ENCODE measurements around the gene GPR32.

GPR32 gene

DNA sequence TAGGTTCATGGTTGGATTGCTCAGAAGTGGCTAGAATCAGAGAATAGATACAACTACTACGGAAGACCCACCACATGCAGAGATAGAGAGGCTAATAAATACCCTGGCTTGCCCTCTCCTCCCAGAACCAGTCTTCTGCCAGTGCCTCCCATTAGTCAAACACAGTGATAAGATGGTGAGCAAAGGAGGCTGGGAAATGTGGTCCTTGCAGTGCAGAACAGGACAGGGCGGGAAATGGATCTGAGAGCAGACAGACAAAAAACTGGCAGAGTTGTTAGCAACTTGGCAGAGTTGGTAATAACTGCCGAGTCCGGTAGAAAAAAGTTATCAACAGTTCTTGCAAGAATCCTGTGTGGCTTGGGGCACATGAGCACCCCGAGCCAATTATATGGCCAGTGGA, 44.6 kb downstream of the GPR32 start:
- TF ChIP-seq, protein P1, sequence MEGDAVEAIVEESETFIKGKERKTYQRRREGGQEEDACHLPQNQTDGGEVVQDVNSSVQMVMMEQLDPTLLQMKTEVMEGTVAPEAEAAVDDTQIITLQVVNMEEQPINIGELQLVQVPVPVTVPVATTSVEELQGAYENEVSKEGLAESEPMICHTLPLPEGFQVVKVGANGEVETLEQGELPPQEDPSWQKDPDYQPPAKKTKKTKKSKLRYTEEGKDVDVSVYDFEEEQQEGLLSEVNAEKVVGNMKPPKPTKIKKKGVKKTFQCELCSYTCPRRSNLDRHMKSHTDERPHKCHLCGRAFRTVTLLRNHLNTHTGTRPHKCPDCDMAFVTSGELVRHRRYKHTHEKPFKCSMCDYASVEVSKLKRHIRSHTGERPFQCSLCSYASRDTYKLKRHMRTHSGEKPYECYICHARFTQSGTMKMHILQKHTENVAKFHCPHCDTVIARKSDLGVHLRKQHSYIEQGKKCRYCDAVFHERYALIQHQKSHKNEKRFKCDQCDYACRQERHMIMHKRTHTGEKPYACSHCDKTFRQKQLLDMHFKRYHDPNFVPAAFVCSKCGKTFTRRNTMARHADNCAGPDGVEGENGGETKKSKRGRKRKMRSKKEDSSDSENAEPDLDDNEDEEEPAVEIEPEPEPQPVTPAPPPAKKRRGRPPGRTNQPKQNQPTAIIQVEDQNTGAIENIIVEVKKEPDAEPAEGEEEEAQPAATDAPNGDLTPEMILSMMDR (conservative IDR thresholded peaks at IDR 0.05; ENCODE audit: low read length): no peak
- no peak overlapping the region for H3K4me3 ChIP-seq (ENCODE audit: low read length)
- DNase-seq (ENCODE audit: low read depth): no peak

GRCh38 chr19:50815439-50815838, 45.2 kb downstream of the GPR32 start:
- TF ChIP-seq, protein P1 (conservative IDR thresholded peaks at IDR 0.05; ENCODE audit: low read length): no peak
- H3K4me3 ChIP-seq (ENCODE audit: low read length): no peak overlapping the region
- no peak for DNase-seq (ENCODE audit: low read depth)

GRCh38 chr19:50817941-50818858, 47.9 kb downstream of the GPR32 start:
- peak overlapping the region; percentile 40 for H3K4me3 ChIP-seq (ENCODE audit: low read length)
- TF ChIP-seq, protein P1 (conservative IDR thresholded peaks at IDR 0.05; ENCODE audit: low read length): no peak
- no peak for DNase-seq (ENCODE audit: low read depth)

- no peak for DNase-seq (ENCODE audit: low read depth)
- H3K4me3 ChIP-seq (ENCODE audit: low read length): no peak overlapping the region
- TF ChIP-seq, protein P1 (conservative IDR thresholded peaks at IDR 0.05; ENCODE audit: low read length): no peak
Measured at GRCh38 chr19:50818859-50819472, 48.7 kb downstream of the GPR32 start.

DNA sequence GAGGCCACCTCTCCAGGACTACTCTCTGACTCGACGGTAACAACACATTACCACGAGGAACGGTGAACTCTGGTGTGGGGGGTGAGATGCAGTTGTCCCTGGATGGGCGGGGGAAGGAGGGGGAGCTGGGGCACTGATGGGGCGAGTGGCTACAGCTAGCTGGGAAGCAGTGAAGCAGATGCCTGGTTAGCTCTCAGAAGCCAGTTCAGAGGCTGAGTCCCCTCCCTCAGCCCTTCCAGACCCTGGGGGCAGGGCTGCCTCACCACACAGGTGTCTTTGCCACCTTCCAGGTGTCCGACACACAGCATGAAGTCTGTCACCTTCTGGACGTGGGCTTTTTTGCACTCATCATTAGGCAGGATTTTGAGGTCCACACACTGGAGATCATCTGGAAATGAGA, 49.4 kb downstream of the GPR32 start:
- TF ChIP-seq, protein P1 (conservative IDR thresholded peaks at IDR 0.05; ENCODE audit: low read length): no peak
- DNase-seq (ENCODE audit: low read depth): no peak
- no peak overlapping the region for H3K4me3 ChIP-seq (ENCODE audit: low read length)

DNA sequence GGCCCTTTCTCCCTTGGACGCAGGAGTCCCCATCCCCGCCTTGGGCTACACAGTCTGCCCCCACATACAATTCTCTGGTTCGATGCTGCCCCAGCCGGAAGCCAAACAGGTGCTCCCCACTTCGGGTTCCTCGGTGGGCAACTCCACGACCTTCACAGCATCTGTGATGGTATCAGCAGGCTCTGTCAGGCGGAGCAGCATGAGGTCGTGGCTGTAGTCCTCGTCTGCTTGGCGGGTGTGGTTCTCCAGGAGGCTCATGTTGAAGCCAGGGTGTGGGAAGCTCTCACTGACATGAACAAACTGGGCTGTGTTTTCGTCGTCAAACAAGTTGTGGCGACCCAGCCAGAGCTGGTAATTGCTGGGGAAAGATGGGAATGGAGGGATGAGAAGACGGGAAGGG, 49.8 kb downstream of the GPR32 start:
- H3K4me3 ChIP-seq (ENCODE audit: low read length): no peak overlapping the region
- DNase-seq (ENCODE audit: low read depth): no peak
- TF ChIP-seq, protein P1 (conservative IDR thresholded peaks at IDR 0.05; ENCODE audit: low read length): no peak
